CD14-positive monocyte (primary cell): ENCODE measurements around the gene NMBR. TPM values are rescaled to one million over a fixed set of nuclear protein-coding genes. Genes with fewer than 3 reads are reported as not detected.
"Not testable (repeated sequence)": the region's sequence is repeated elsewhere in the genome, so short reads cannot be mapped to it uniquely, and the experiment has no call there.

ENCODE experiments used
- DNase-seq, 3 donors: peaks; one replicate each; pipeline ENCODE4 v3.0.0-alpha.2; 2011 to 2022
- H2AFZ ChIP-seq: 2 replicates; pipeline ENCODE4 v1.6.0; 2012; ENCODE audit warnings: mild to moderate bottlenecking, low read depth, low read length, inconsistent platforms; ENCODE audit not compliant: insufficient read depth, poor library complexity, severe bottlenecking
- H3K27ac ChIP-seq, 2 donors: 1 replicate in 1 of 2; 2 replicates in 1 of 2; pipeline ENCODE4 v1.5.1; 2012 to 2013; ENCODE audit warnings: low read length in 2 of 2, control low read depth in 1 of 2, inconsistent platforms in 1 of 2, low read depth in 1 of 2, mild to moderate bottlenecking in 1 of 2
- H3K27me3 ChIP-seq, 2 donors: one replicate each; pipeline versions ENCODE4 v1.6.0 to v1.6.1; 2011 to 2013; ENCODE audit warnings: low read length in 2 of 2; ENCODE audit not compliant: control insufficient read depth in 2 of 2, insufficient read depth in 2 of 2
- H3K36me3 ChIP-seq, 2 donors: replicated peaks in 1 of 2; 1 replicate in 1 of 2; 2 replicates in 1 of 2; pipeline versions ENCODE4 v1.5.1 to v1.6.1; 2012 to 2013; ENCODE audit warnings: low read length in 2 of 2, control low read depth in 1 of 2, inconsistent platforms in 1 of 2, mild to moderate bottlenecking in 1 of 2; ENCODE audit not compliant: insufficient read depth in 2 of 2, control insufficient read depth in 1 of 2
- H3K4me1 ChIP-seq, 2 donors: 1 replicate in 1 of 2; 2 replicates in 1 of 2; pipeline versions ENCODE4 v1.5.1 to v1.6.1; 2012 to 2013; ENCODE audit warnings: low read length in 2 of 2, control low read depth in 1 of 2, inconsistent platforms in 1 of 2, mild to moderate bottlenecking in 1 of 2, moderate library complexity in 1 of 2; ENCODE audit not compliant: insufficient read depth in 2 of 2, control insufficient read depth in 1 of 2
- H3K4me2 ChIP-seq: replicated peaks from 2 replicates; pipeline ENCODE3; 2012; ENCODE audit warnings: low read length, moderate library complexity, mild to moderate bottlenecking; ENCODE audit not compliant: poor library complexity, severe bottlenecking; ENCODE audit errors: extremely low read depth
- H3K4me3 ChIP-seq, 3 experiments: fragments of 200-600 bp in 1 of 3; sonication (generic) in 1 of 3; replicated peaks in 1 of 3; 1 replicate in 2 of 3; 2 replicates in 1 of 3; pipeline ENCODE4 v1.5.1; 2011 to 2013; ENCODE audit warnings: low read length in 3 of 3, mild to moderate bottlenecking in 3 of 3, control low read depth in 2 of 3, low read depth in 2 of 3, inconsistent platforms in 1 of 3, moderate library complexity in 1 of 3
- H3K79me2 ChIP-seq: 2 replicates; pipeline ENCODE4 v1.6.0; 2012; ENCODE audit warnings: mild to moderate bottlenecking, control low read depth, inconsistent platforms, low read length, moderate library complexity; ENCODE audit not compliant: insufficient read depth
- H3K9ac ChIP-seq: 2 replicates; pipeline ENCODE4 v1.6.0; 2017; ENCODE audit warnings: low read length, mild to moderate bottlenecking; ENCODE audit not compliant: insufficient read depth, poor library complexity, severe bottlenecking
- H3K9me3 ChIP-seq, 2 donors: replicated peaks in 1 of 2; 1 replicate in 1 of 2; 2 replicates in 1 of 2; pipeline versions ENCODE4 v1.5.1 to v1.6.1; 2012 to 2013; ENCODE audit warnings: low read length in 2 of 2, control low read depth in 1 of 2; ENCODE audit not compliant: control insufficient read depth in 1 of 2, insufficient read depth in 1 of 2
- H4K20me1 ChIP-seq: 2 replicates; pipeline ENCODE4 v1.6.0; 2012; ENCODE audit warnings: mild to moderate bottlenecking, low read length, control low read depth, moderate library complexity; ENCODE audit not compliant: insufficient read depth
- H3K27ac Mint-ChIP-seq, 7 donors: one replicate each; pipeline ENCODE4 v1.8.0; 2020; ENCODE audit warnings: mild to moderate bottlenecking in 7 of 7, mixed read lengths in 7 of 7, moderate library complexity in 6 of 7, inconsistent platforms in 2 of 7
- H3K27me3 Mint-ChIP-seq, 3 donors: one replicate each; pipeline ENCODE4 v1.8.0; 2021 to 2022; ENCODE audit warnings: low read depth in 3 of 3, mild to moderate bottlenecking in 3 of 3, mixed read lengths in 3 of 3, moderate library complexity in 3 of 3, inconsistent platforms in 1 of 3
- H3K36me3 Mint-ChIP-seq, 2 donors: one replicate each; pipeline ENCODE4 v1.8.0; 2020; ENCODE audit warnings: mixed read lengths in 2 of 2, inconsistent platforms in 1 of 2, mild to moderate bottlenecking in 1 of 2
- H3K4me1 Mint-ChIP-seq: one replicate; pipeline ENCODE4 v1.8.0; 2020; ENCODE audit warnings: mild to moderate bottlenecking, mixed read lengths
- H3K4me3 Mint-ChIP-seq, 2 donors: one replicate each; pipeline ENCODE4 v1.8.0; 2020; ENCODE audit warnings: mild to moderate bottlenecking in 2 of 2, mixed read lengths in 2 of 2, moderate library complexity in 1 of 2
- H3K9me3 Mint-ChIP-seq, 7 donors: one replicate each; pipeline ENCODE4 v1.8.0; 2020 to 2022; ENCODE audit warnings: mixed read lengths in 7 of 7, mild to moderate bottlenecking in 6 of 7, moderate library complexity in 6 of 7, inconsistent platforms in 2 of 7
- WGBS: methylation state at CpG from one replicate; pipeline ENCODE4 v1.1.5; 2013; ENCODE audit warnings: missing lambda C conversion rate; ENCODE audit not compliant: insufficient coverage; 5-methylcytosine and 5-hydroxymethylcytosine counted together
- intact Hi-C, 2 donors: fragments of 100-400 bp; cut with micrococcal nuclease; formaldehyde crosslinking; loops; one replicate each; pipeline versions ENCODE4 v1.15.0 to v1.15.1; 2023
- polyA plus RNA-seq, 3 donors: library from polyadenylated mRNA; depleted of rRNA in 1 of 3; unstranded in 2 of 3; stranded (reverse) in 1 of 3; fragments of 300-500 nt in 2 of 3; fragments of >200 nt in 1 of 3; fragmentation: Illumina TruSeq in 2 of 3; gene quantifications; 1 replicate in 2 of 3; 2 replicates in 1 of 3; pipeline ENCODE4 v1.2.3, GENCODE V29; 2012 to 2021
- TF ChIP-seq, protein P1 (sequence below): fragments of 200-600 bp; IDR thresholded peaks from one replicate; pipeline ENCODE4 v1.8.0; 2022; ENCODE audit warnings: antibody characterized with exemption, mild to moderate bottlenecking

Gene NMBR
- polyA plus RNA-seq, 3 donors, result not detected

DNA sequence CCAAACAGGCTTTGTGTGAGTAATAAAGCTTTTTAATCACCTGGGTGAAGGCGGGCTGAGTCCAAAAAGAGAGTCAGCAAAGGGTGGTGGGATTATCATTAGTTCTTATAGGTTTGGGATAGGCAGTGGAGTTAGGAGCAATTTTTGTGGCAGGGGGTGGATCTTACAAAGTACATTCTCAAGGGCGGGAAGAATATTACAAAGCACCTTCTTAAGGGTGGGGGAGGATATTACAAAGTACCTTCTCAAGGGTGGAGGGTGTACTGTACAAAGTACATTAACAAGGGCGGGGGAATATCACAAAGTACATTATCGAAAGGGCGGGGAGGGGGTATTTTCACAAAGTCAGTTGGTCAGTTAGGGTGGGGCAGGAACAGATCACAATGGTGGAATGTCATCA lies 42.1 kb downstream of the NMBR start:
- H4K20me1 ChIP-seq, H3K9me3 ChIP-seq, H3K9ac ChIP-seq, H3K27ac Mint-ChIP-seq, H3K27me3 Mint-ChIP-seq, intact Hi-C loops, H3K4me1 Mint-ChIP-seq, H3K79me2 ChIP-seq, H3K4me3 ChIP-seq, H3K4me2 ChIP-seq, H3K4me1 ChIP-seq, H3K27ac ChIP-seq, H3K4me3 Mint-ChIP-seq, DNase-seq, H2AFZ ChIP-seq, H3K36me3 ChIP-seq, H3K9me3 Mint-ChIP-seq, H3K27me3 ChIP-seq, H3K36me3 Mint-ChIP-seq: not testable (repeated sequence)
- WGBS, result 68% methylated on average over 3 of the region's 5 CpGs

GRCh38 chr6:142088858-142089216 lies 58.1 kb downstream of the NMBR start:
- Mint-ChIP-seq H3K36me3 (no peaks in the 10 kb centered on the region), H3K27ac (no peak overlapping the region), H3K4me1 (no peaks in the 10 kb centered on the region), H3K4me3 (peak overlapping the region in 1 of 2 donors; percentile 66), H3K27me3 (peaks cover 13 to 20% (median 17%) of the 10 kb centered on the region in 3 donors), H3K9me3 (peaks cover 3 to 13% (median 7%) of the 10 kb centered on the region in 7 donors)
- Histone ChIP-seq H3K4me1 (no peaks in the 10 kb centered on the region), H4K20me1 (no peaks in the 10 kb centered on the region), H3K27me3 (peaks cover 3 to 22% of the 10 kb centered on the region in 2 donors), H2AFZ (no peak overlapping the region), H3K4me3 (no peak overlapping the region), H3K9ac (no peak overlapping the region), H3K79me2 (no peaks in the 10 kb centered on the region), H3K27ac (no peak overlapping the region), H3K4me2 (no peak overlapping the region), H3K9me3 (peaks cover 4 to 14% of the 10 kb centered on the region in 2 donors), H3K36me3 (no peaks in the 10 kb centered on the region)
- intact Hi-C loops, result no loop called here
- DNase-seq, result no peak
- WGBS, result 2% methylated on average over 7 of the region's 14 CpGs
- TF ChIP-seq, protein P1, sequence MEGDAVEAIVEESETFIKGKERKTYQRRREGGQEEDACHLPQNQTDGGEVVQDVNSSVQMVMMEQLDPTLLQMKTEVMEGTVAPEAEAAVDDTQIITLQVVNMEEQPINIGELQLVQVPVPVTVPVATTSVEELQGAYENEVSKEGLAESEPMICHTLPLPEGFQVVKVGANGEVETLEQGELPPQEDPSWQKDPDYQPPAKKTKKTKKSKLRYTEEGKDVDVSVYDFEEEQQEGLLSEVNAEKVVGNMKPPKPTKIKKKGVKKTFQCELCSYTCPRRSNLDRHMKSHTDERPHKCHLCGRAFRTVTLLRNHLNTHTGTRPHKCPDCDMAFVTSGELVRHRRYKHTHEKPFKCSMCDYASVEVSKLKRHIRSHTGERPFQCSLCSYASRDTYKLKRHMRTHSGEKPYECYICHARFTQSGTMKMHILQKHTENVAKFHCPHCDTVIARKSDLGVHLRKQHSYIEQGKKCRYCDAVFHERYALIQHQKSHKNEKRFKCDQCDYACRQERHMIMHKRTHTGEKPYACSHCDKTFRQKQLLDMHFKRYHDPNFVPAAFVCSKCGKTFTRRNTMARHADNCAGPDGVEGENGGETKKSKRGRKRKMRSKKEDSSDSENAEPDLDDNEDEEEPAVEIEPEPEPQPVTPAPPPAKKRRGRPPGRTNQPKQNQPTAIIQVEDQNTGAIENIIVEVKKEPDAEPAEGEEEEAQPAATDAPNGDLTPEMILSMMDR, result no peak
